Measurements from ENCODE around the gene MAGI1.
"Not testable (repeated sequence)": the region's sequence is repeated elsewhere in the genome, so short reads cannot be mapped to it uniquely, and the experiment has no call there.

Gene MAGI1

GRCh38 chr3:65578861-65579260 lies 459.9 kb downstream of the MAGI1 start:
- no peak for DNase-seq

- DNase-seq, result no peak
These were observed 460.8 kb downstream of the MAGI1 start for GRCh38 chr3:65577843-65578430.

- no peak for DNase-seq
These were observed 461.8 kb downstream of the MAGI1 start for GRCh38 chr3:65576966-65577365.

- no peak for DNase-seq
These were observed 462.5 kb downstream of the MAGI1 start for GRCh38 chr3:65576228-65576627.

- DNase-seq, result no peak
These were observed 463.3 kb downstream of the MAGI1 start for GRCh38 chr3:65575376-65575840.

GRCh38 chr3:65573548-65574116 lies 465.1 kb downstream of the MAGI1 start:
- DNase-seq, result no peak

GRCh38 chr3:65572175-65572777 lies 466.4 kb downstream of the MAGI1 start:
- DNase-seq, result no peak

- DNase-seq, result no peak
These were observed 468.8 kb downstream of the MAGI1 start for GRCh38 chr3:65569845-65570405.

- DNase-seq, result no peak
These were observed 469.6 kb downstream of the MAGI1 start for GRCh38 chr3:65569129-65569528.

- no peak for DNase-seq
These were observed 470.2 kb downstream of the MAGI1 start for GRCh38 chr3:65568497-65568896.

- not testable (repeated sequence) for DNase-seq
These were observed 473.0 kb downstream of the MAGI1 start for GRCh38 chr3:65565744-65566143.

- DNase-seq, result no peak
These were observed 474.2 kb downstream of the MAGI1 start for GRCh38 chr3:65564483-65564882.

GRCh38 chr3:65563861-65564260 lies 474.9 kb downstream of the MAGI1 start:
- DNase-seq, result no peak

GRCh38 chr3:65562447-65562846 lies 476.3 kb downstream of the MAGI1 start:
- no peak for DNase-seq

- DNase-seq, result no peak
These were observed 477.1 kb downstream of the MAGI1 start for GRCh38 chr3:65561617-65562016.

GRCh38 chr3:65560901-65561300 lies 477.8 kb downstream of the MAGI1 start:
- DNase-seq, result no peak

GRCh38 chr3:65560133-65560532 lies 478.6 kb downstream of the MAGI1 start:
- DNase-seq, result no peak

- no peak for DNase-seq
These were observed 479.1 kb downstream of the MAGI1 start for GRCh38 chr3:65559643-65560042.

- no peak for DNase-seq
These were observed 479.9 kb downstream of the MAGI1 start for GRCh38 chr3:65558826-65559225.

- no peak for DNase-seq
These were observed 480.7 kb downstream of the MAGI1 start for GRCh38 chr3:65557899-65558564.

GRCh38 chr3:65556934-65557577 lies 481.7 kb downstream of the MAGI1 start:
- no peak for DNase-seq

- no peak for DNase-seq
These were observed 486.3 kb downstream of the MAGI1 start for GRCh38 chr3:65552434-65552833.

- no peak for DNase-seq
These were observed 486.8 kb downstream of the MAGI1 start for GRCh38 chr3:65551945-65552344.

Measured in Kasumi-1 (cell line).